Measurements from ENCODE around the gene NEU3.
"Not testable (repeated sequence)": the region's sequence is repeated elsewhere in the genome, so short reads cannot be mapped to it uniquely, and the experiment has no call there.

NEU3 gene

GRCh38 chr11:74988541-74989259 lies at the start of gene NEU3:
Gene NEU3, plus strand, starts transcription at chr11:74988933. Its CDS starts 128 bp downstream, at chr11:74989061.
- DNase-seq (ENCODE audit: low read depth) = peak; percentile 76

- no peak for DNase-seq (ENCODE audit: low read depth)
These were observed 47.2 kb upstream of the NEU3 start for GRCh38 chr11:74941492-74941891.

- no peak for DNase-seq (ENCODE audit: low read depth)
These were observed 46.5 kb upstream of the NEU3 start for GRCh38 chr11:74942073-74942759.

GRCh38 chr11:74948546-74948897 lies 40.2 kb upstream of the NEU3 start:
- DNase-seq (ENCODE audit: low read depth) = no peak

- DNase-seq (ENCODE audit: low read depth) = peak; percentile 97
These were observed 39.6 kb upstream of the NEU3 start, which contains the start of the genes SPCS2 and XRRA1 for GRCh38 chr11:74948898-74949752. Gene SPCS2, plus strand, starts transcription at chr11:74949266. Its CDS starts 20 bp downstream, at chr11:74949286. Gene XRRA1, minus strand, starts transcription at chr11:74949091. Its CDS starts 8,213 bp downstream, at chr11:74940878.

GRCh38 chr11:74949753-74950137 lies 39.0 kb upstream of the NEU3 start:
- DNase-seq (ENCODE audit: low read depth) = no peak

- DNase-seq (ENCODE audit: low read depth) = no peak
These were observed 38.3 kb upstream of the NEU3 start for GRCh38 chr11:74950374-74950969.

- DNase-seq (ENCODE audit: low read depth) = no peak
These were observed 37.5 kb upstream of the NEU3 start for GRCh38 chr11:74951226-74951625.

- DNase-seq (ENCODE audit: low read depth) = no peak
These were observed 36.0 kb upstream of the NEU3 start for GRCh38 chr11:74952752-74953151.

- DNase-seq (ENCODE audit: low read depth) = no peak
These were observed 35.3 kb upstream of the NEU3 start for GRCh38 chr11:74953451-74953850.

- DNase-seq (ENCODE audit: low read depth) = no peak
These were observed 34.5 kb upstream of the NEU3 start for GRCh38 chr11:74954199-74954598.

- DNase-seq (ENCODE audit: low read depth) = no peak
These were observed 32.2 kb upstream of the NEU3 start for GRCh38 chr11:74956397-74957015.

GRCh38 chr11:74957937-74958629 lies 30.6 kb upstream of the NEU3 start:
- no peak for DNase-seq (ENCODE audit: low read depth)

- not testable (repeated sequence) for DNase-seq (ENCODE audit: low read depth)
These were observed 28.6 kb upstream of the NEU3 start for GRCh38 chr11:74960128-74960527.

GRCh38 chr11:74966651-74967050 lies 22.1 kb upstream of the NEU3 start:
- DNase-seq (ENCODE audit: low read depth) = no peak

GRCh38 chr11:74970852-74971395 lies 17.8 kb upstream of the NEU3 start:
- DNase-seq (ENCODE audit: low read depth) = no peak

GRCh38 chr11:74971424-74971823 lies 17.3 kb upstream of the NEU3 start:
- DNase-seq (ENCODE audit: low read depth) = no peak

- no peak for DNase-seq (ENCODE audit: low read depth)
These were observed 10.7 kb upstream of the NEU3 start for GRCh38 chr11:74978041-74978440.

GRCh38 chr11:74980634-74981033 lies 8.1 kb upstream of the NEU3 start:
- DNase-seq (ENCODE audit: low read depth) = no peak

GRCh38 chr11:74981888-74982287 lies 6.8 kb upstream of the NEU3 start:
- no peak for DNase-seq (ENCODE audit: low read depth)

- no peak for DNase-seq (ENCODE audit: low read depth)
These were observed 4.7 kb upstream of the NEU3 start for GRCh38 chr11:74984070-74984469.

All from activated T-cell treated with anti-CD3 and anti-CD28 coated beads for 24 hours (primary cell).